Adrenal gland (tissue), 12 donors: ENCODE results near the gene VAPB. TPM values are rescaled to one million over a fixed set of nuclear protein-coding genes. Genes with fewer than 3 reads are reported as not detected.

ENCODE experiments used
- DNase-seq, 7 donors: peaks; one replicate each; pipeline ENCODE4 v3.0.0-alpha.2; 2019 to 2020
- H3K27ac ChIP-seq, 5 donors: fragments of 200-600 bp; sonication (generic) in 4 of 5; 1 replicate in 3 of 5; 2 replicates in 2 of 5; pipeline versions ENCODE4 v1.5.1 to v1.8.0; 2016 to 2020; ENCODE audit warnings: mild to moderate bottlenecking in 1 of 5
- H3K27me3 ChIP-seq: fragments of 200-600 bp; 2 replicates; pipeline ENCODE4 v1.8.0; 2021
- H3K36me3 ChIP-seq, 2 donors: fragments of 200-600 bp; replicated peaks in 1 of 2; 1 replicate in 1 of 2; 2 replicates in 1 of 2; pipeline versions ENCODE4 v1.5.1 to v1.8.0; 2018 to 2022
- H3K4me1 ChIP-seq, 2 donors: fragments of 200-600 bp; replicated peaks in 1 of 2; 1 replicate in 1 of 2; 2 replicates in 1 of 2; pipeline versions ENCODE4 v1.5.1 to v1.8.0; 2018 to 2021
- H3K4me3 ChIP-seq, 4 donors: fragments of 200-600 bp; sonication (generic) in 3 of 4; one replicate each; pipeline ENCODE4 v1.5.1; 2016 to 2018
- H3K9me3 ChIP-seq, 3 donors: fragments of 200-600 bp; sonication (generic) in 1 of 3; replicated peaks in 1 of 3; 1 replicate in 2 of 3; 2 replicates in 1 of 3; pipeline versions ENCODE4 v1.5.1 to v1.8.0; 2016 to 2021
- POLR2A ChIP-seq, 2 donors: fragments of 450-650 bp; IDR thresholded peaks; one replicate each; pipeline ENCODE4 v1.6.1; 2017; ENCODE audit warnings: antibody characterized with exemption in 2 of 2, mild to moderate bottlenecking in 2 of 2, moderate library complexity in 1 of 2
- WGBS, 4 donors: extraction: QIAGEN DNeasy Blood & Tissue Kit in 2 of 4; methylation state at CpG; one replicate each; pipeline versions ENCODE4 v1.1.5 to v1.1.7; 2013 to 2017; 5-methylcytosine and 5-hydroxymethylcytosine counted together
- intact Hi-C, 2 donors: fragments of 100-400 bp; cut with DNase I; formaldehyde crosslinking; loops; one replicate each; pipeline versions ENCODE4 v1.14.1 to v1.15.0; 2022 to 2023
- polyA plus RNA-seq, 3 donors: library from polyadenylated mRNA; stranded (reverse); fragments of 200-250 nt in 2 of 3; fragments of 350-450 nt in 1 of 3; fragmentation: Illumina TruSeq in 1 of 3; extraction: RNeasy Lipid Tissue Mini Kit (QIAGEN cat#74804) in 1 of 3; gene quantifications; one replicate each; pipeline ENCODE4 v1.2.3, GENCODE V29; 2013 to 2014
- total RNA-seq, 9 donors: library from RNA; depleted of rRNA in 4 of 9; stranded (reverse); fragments of >200 nt in 4 of 9; fragments of 120-200 nt in 1 of 9; fragmentation: NEBNext Ultra II Directional in 1 of 9; extraction: Animal tissue kit (Norgen Biotek cat#: 25700) in 1 of 9; gene quantifications; one replicate each; pipeline versions ENCODE4 v1.1.0 to v1.2.4, GENCODE V29; 2013 to 2023
- TF ChIP-seq, protein P1 (sequence below), 6 experiments: fragments of 450-650 bp in 4 of 6; fragments of 200-600 bp in 2 of 6; sonication (generic) in 1 of 6; IDR thresholded peaks; 1 replicate in 5 of 6; 2 replicates in 1 of 6; pipeline versions ENCODE4 v1.5.1 to v1.8.0; 2016 to 2021; ENCODE audit warnings: antibody characterized with exemption in 6 of 6, mild to moderate bottlenecking in 2 of 6, moderate library complexity in 1 of 6
- donor health status: healthy with polysubstance abuse.
- donor health status: Bipolar disorder and iron deficiency.
- donor health status: DM: yes; HTN: yes; CAD: no.
- donor health status: DM: no; HTN: no; CAD: no.
- donor health status: DM: no; HTN: no; CAD: no.
- donor health status: DM: yes; HTN: yes; CAD: no.

Gene VAPB
- total and polyA plus RNA-seq, 12 donors, result 24.6 to 162 (median 40.3) TPM

DNA sequence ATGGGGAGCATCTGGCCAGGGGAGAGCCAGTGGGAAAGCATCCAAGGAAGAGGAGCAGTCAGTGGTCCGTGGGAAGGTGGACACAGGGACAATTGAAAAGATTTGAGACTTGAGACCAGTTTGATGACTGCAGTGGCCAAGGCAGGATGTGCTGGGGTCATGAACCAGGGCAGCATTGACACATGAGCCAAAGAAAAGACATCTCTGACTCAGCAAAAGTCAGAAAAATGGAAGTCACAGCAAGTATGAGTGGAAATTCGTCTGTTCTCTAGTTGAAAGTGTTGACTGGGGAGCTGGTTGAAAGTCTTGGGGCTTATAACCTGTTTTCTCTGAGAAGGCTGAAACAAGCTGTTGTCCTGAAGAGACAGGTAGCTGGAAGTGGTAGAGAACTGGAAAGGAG is 48.2 kb upstream of the VAPB start:
- H3K4me3 ChIP-seq, result no peak overlapping the region
- TF ChIP-seq POLR2A (IDR thresholded peaks at IDR 0.05), result no peak
- TF ChIP-seq, protein P1, sequence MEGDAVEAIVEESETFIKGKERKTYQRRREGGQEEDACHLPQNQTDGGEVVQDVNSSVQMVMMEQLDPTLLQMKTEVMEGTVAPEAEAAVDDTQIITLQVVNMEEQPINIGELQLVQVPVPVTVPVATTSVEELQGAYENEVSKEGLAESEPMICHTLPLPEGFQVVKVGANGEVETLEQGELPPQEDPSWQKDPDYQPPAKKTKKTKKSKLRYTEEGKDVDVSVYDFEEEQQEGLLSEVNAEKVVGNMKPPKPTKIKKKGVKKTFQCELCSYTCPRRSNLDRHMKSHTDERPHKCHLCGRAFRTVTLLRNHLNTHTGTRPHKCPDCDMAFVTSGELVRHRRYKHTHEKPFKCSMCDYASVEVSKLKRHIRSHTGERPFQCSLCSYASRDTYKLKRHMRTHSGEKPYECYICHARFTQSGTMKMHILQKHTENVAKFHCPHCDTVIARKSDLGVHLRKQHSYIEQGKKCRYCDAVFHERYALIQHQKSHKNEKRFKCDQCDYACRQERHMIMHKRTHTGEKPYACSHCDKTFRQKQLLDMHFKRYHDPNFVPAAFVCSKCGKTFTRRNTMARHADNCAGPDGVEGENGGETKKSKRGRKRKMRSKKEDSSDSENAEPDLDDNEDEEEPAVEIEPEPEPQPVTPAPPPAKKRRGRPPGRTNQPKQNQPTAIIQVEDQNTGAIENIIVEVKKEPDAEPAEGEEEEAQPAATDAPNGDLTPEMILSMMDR (IDR thresholded peaks at IDR 0.05), result no peak
- no peak for DNase-seq
- no peaks in the 10 kb centered on the region for H3K9me3 ChIP-seq
- no peaks in the 10 kb centered on the region for H3K27me3 ChIP-seq
- intact Hi-C loops, result no loop called here
- 62 to 70% (median 66%) methylated on average over 2 of the region's 2 CpGs for WGBS, 4 donors
- peaks cover 16 to 23% of the 10 kb centered on the region in 2 donors for H3K4me1 ChIP-seq
- peaks cover 0 to 8% of the 10 kb centered on the region in 2 donors for H3K36me3 ChIP-seq
- H3K27ac ChIP-seq, result peak overlapping the region in 2 of 5 donors; percentile 10 to 13

DNA sequence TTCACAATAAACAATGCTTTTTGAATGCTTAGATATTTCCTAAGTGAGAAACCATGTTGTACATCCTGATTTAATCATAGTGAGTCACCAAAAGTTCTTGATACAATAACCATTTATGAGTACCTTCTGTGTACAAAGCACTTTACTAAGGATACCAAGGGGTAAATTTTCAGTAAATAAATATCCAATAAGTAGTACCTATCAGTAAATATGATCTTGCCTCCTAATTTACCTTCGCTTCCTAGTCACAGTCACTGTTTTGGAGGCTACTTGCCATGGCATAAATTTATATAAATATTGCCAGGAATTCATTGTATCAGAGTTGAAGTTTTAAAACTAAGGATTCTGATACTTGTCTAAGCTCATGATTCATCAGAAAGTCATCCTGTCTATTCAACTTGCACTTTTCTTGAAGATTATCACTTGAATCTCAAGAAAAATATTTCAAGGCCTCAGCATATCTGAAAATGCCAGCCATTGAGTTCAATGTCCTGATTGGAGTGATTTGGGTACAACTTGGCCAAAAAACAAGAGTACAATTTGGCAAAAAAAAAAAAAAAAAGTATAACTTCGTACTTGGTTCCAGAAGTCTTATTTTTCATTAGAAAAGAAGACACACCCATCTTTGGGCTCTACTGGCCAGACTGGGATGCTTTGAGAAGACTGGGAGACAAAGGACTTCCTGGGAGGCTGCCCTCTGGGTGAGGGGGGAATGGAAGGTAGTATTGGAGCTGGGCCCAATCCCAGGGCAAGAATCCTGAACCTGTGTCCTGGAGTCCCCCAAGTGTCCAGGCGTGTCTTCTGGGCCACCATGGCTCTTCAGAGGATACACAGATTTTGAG is 46.7 kb upstream of the VAPB start:
- Histone ChIP-seq H3K9me3 (no peaks in the 10 kb centered on the region), H3K4me3 (no peak overlapping the region), H3K36me3 (peaks cover 0 to 15% of the 10 kb centered on the region in 2 donors), H3K27me3 (no peaks in the 10 kb centered on the region), H3K4me1 (peaks cover 16 to 23% of the 10 kb centered on the region in 2 donors), H3K27ac (peak overlapping the region in 3 of 5 donors; percentile 10 to 31 (median 13))
- TF ChIP-seq, protein P1 (IDR thresholded peaks at IDR 0.05), result no peak
- no peak for TF ChIP-seq POLR2A (IDR thresholded peaks at IDR 0.05)
- intact Hi-C loops, result no loop called here
- WGBS, 4 donors, result 46 to 66% (median 61%) methylated on average over 2 to 3 of the region's 3 CpGs
- no peak for DNase-seq

DNA sequence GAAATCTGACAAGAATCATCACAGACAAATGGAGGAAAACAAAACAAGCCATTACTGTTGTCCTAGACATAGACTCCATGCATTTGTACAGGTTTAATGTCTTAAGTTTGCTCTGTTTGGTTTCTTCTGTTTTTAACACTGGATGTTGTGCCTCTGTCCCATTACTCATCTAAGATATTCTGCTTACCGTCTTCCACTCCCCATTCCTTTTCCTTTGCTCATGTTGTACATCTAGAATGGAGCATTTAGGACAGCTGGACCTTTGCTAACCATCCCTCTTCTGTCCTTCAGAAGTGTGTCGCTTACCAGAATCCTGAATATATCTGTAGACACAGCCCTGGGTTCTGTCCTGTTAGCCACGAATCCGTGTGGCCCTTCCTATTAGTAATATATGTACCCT is 44.3 kb upstream of the VAPB start:
- intact Hi-C loops, result no loop called here

DNA sequence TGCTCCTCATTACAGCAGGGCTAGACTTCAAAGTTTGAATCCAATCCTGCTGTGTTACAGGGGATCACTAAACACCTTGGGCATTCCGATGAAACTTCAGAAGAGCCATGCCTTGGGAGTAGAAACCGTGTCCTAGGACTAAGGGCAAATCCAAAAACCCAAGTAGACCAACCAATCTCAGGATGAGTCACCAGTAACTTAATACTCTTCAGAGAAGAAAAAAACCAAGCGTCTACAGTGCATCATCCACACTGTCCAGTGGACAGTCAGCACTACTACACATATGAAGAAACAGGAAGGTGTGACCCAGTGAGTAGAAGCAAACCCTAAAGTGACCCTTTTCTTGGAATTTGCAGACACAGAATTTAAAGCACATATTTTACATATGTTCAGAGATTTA is 39.5 kb upstream of the VAPB start:
- peaks cover 0 to 28% of the 10 kb centered on the region in 2 donors for H3K36me3 ChIP-seq
- peaks cover 9 to 14% of the 10 kb centered on the region in 2 donors for H3K4me1 ChIP-seq
- intact Hi-C loops, result no loop called here
- WGBS, 4 donors, result 84 to 88% (median 86%) methylated on average over 3 of the region's 3 CpGs
- TF ChIP-seq POLR2A (IDR thresholded peaks at IDR 0.05), result no peak
- TF ChIP-seq, protein P1 (IDR thresholded peaks at IDR 0.05), result peak in 1 of 6 experiments; percentile 15
- no peak overlapping the region for H3K27ac ChIP-seq
- no peak for DNase-seq
- no peaks in the 10 kb centered on the region for H3K27me3 ChIP-seq
- H3K4me3 ChIP-seq, result no peak overlapping the region
- no peaks in the 10 kb centered on the region for H3K9me3 ChIP-seq

More for the DNA sequence above, 44.3 kb upstream of the VAPB start:
- Histone ChIP-seq H3K27ac (peak overlapping the region in 1 of 5 donors; percentile 19), H3K9me3 (no peaks in the 10 kb centered on the region), H3K4me3 (no peak overlapping the region), H3K27me3 (no peaks in the 10 kb centered on the region), H3K36me3 (peaks cover 0 to 15% of the 10 kb centered on the region in 2 donors), H3K4me1 (peaks cover 16 to 23% of the 10 kb centered on the region in 2 donors)
- DNase-seq, result no peak
- 82 to 90% (median 84%) methylated on average over 4 of the region's 4 CpGs for WGBS, 4 donors
- no peak for TF ChIP-seq POLR2A (IDR thresholded peaks at IDR 0.05)
- TF ChIP-seq, protein P1 (IDR thresholded peaks at IDR 0.05), result no peak
